Esophagus squamous epithelium (tissue), 5 donors: ENCODE results near the gene TRIM65. TPM values are rescaled to one million over a fixed set of nuclear protein-coding genes. Genes with fewer than 3 reads are reported as not detected.

Source experiments
- DNase-seq: peaks from one replicate; lab custom pipeline; 2025; lab: John Stamatoyannopoulos, UW
- H3K27ac ChIP-seq, 4 donors: fragments of 200-600 bp; sonication (generic); one replicate each; pipeline ENCODE4 v1.5.1; 2016 to 2019; ENCODE audit warnings: mild to moderate bottlenecking in 1 of 4
- H3K27me3 ChIP-seq, 4 donors: fragments of 200-600 bp; sonication (generic); 1 replicate in 3 of 4; 2 replicates in 1 of 4; pipeline versions ENCODE4 v1.5.1 to v1.6.0; 2017 to 2021; ENCODE audit warnings: antibody characterized with exemption in 1 of 4
- H3K36me3 ChIP-seq, 3 donors: fragments of 200-600 bp; sonication (generic); one replicate each; pipeline ENCODE4 v1.5.1; 2016 to 2019
- H3K4me1 ChIP-seq, 3 donors: fragments of 200-600 bp; sonication (generic); one replicate each; pipeline ENCODE4 v1.5.1; 2017 to 2019
- H3K4me3 ChIP-seq, 4 donors: fragments of 200-600 bp; sonication (generic); 1 replicate in 3 of 4; 2 replicates in 1 of 4; pipeline ENCODE4 v1.5.1; 2016 to 2019; ENCODE audit warnings: mild to moderate bottlenecking in 2 of 4, moderate library complexity in 1 of 4
- H3K9me3 ChIP-seq, 3 donors: fragments of 200-600 bp; sonication (generic); one replicate each; pipeline ENCODE4 v1.5.1; 2016 to 2019
- CTCF ChIP-seq, 6 experiments: fragments of 450-650 bp in 4 of 6; fragments of 200-600 bp in 2 of 6; sonication (generic) in 2 of 6; IDR thresholded peaks; one replicate each; pipeline ENCODE4 v1.5.1; 2016 to 2019; ENCODE audit warnings: antibody characterized with exemption in 6 of 6, mild to moderate bottlenecking in 4 of 6, moderate library complexity in 4 of 6
- POLR2A ChIP-seq, 4 donors: fragments of 450-650 bp; IDR thresholded peaks; one replicate each; pipeline ENCODE4 v1.6.1; 2017; ENCODE audit warnings: antibody characterized with exemption in 4 of 4, mild to moderate bottlenecking in 4 of 4, moderate library complexity in 3 of 4
- WGBS, 2 donors: methylation state at CpG; one replicate each; pipeline ENCODE4 v1.1.5; 2018; 5-methylcytosine and 5-hydroxymethylcytosine counted together
- intact Hi-C: fragments of 100-400 bp; cut with DNase I; formaldehyde crosslinking; loops from one replicate; pipeline ENCODE4 v1.15.0; 2022
- total RNA-seq, 4 donors: library from RNA; depleted of rRNA; stranded (reverse); fragments of >200 nt; gene quantifications; one replicate each; pipeline ENCODE4 v1.1.0, GENCODE V29; 2016
- donor health status: DM: yes; HTN: yes; CAD: no.

Gene TRIM65
- total RNA-seq, 4 donors from 2014 or later: 17.3 to 24.6 (median 19.6) TPM

DNA sequence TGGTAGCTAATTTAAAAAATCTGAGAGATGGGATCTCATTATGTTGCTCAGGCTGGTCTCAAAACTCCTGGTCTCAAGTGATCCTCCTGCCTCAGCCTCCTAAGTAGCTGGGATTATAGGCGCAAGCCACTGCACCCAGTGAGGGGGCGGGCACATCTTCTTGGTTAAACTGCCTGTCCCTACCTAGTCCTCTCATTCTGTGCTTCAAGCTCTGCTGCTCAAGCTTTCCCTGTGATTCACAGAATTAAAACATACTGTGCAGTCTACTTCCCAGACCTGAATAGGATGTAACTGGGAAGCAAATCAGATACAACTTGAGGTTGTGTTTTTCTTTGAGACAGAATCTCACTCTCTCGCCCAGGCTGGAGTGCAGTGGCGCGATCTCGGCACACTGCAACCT is 5.7 kb upstream of the TRIM65 start:
- Histone ChIP-seq H3K4me3 (no peak overlapping the region), H3K4me1 (peaks cover 13 to 49% (median 28%) of the 10 kb centered on the region in 3 donors), H3K36me3 (peaks cover 10 to 57% (median 27%) of the 10 kb centered on the region in 3 donors), H3K27ac (no peak overlapping the region), H3K9me3 (no peaks in the 10 kb centered on the region), H3K27me3 (no peaks in the 10 kb centered on the region)
- intact Hi-C loops: no loop called here
- no peak for DNase-seq
- TF ChIP-seq CTCF (IDR thresholded peaks at IDR 0.05): no peak
- 88 to 93% methylated on average over 6 of the region's 6 CpGs for WGBS, 2 donors

DNA sequence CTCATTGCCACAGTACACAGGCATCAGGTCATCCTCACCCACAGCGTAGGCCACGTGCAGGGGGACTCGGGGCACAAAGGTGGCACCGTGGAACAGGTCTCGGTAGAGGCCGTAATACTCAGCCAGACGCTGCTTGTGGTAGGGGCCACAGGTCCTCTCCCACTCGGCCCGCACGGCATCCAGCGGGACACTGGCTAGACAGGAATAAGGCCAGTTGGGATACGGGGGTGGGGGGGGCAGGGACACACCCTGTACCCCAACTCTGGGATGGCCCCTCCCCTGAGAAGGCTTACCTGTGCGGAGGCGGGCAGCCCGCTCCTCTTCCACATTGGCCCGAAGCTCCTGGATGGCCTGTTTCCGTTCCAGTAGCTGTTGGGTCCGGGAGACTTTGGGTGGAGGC is 5.0 kb upstream of the TRIM65 start:
- H3K27me3 ChIP-seq: no peaks in the 10 kb centered on the region
- H3K4me3 ChIP-seq: no peak overlapping the region
- no peaks in the 10 kb centered on the region for H3K9me3 ChIP-seq
- TF ChIP-seq CTCF (IDR thresholded peaks at IDR 0.05): no peak
- TF ChIP-seq POLR2A (IDR thresholded peaks at IDR 0.05): no peak
- no peak for DNase-seq
- peaks cover 10 to 57% (median 27%) of the 10 kb centered on the region in 3 donors for H3K36me3 ChIP-seq
- no peak overlapping the region for H3K27ac ChIP-seq
- 90 to 98% methylated on average over 7 to 12 of the region's 18 CpGs for WGBS, 2 donors
- peaks cover 20 to 53% (median 33%) of the 10 kb centered on the region in 3 donors for H3K4me1 ChIP-seq
- intact Hi-C loops: no loop called here

DNA sequence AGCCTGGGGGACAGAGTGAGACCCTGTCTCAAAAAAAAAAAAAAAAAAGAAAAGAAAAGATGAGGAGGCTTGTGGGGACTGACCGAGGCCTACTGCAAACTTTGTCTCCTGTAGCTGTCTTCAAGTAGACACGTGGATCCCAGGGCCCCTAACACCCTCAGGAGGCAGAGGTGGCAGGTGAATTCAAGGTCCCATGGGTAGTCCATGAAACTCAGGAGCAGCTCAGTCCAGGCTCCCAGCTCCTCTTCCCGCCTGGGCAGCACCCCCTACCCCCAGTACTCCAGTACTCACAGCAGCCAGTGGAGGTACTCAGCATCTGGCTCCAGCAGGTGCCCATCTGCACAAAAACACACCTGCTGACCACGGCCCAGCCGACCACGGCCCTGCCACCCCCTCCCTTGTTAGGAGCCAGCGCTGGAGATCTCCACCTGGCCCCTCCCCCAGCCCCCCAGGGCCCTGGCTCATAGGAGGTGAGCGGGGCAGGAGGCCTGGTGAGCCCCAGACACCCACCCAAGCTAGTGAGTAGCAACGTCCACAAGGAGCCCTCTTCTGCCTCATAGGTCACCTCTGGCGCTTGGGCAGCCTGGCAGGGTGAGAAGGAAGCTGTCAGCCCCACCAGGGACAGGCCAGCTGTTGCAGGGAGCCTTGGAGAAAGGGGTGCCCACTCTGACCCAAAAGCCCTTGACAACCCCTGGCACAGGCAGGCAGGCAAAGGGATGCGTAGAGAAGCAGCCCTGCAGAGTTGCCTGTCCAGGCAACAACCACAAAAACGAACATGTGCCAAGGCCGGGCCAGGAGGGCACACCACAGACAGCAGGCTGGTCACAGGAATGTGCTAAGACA is 4.2 kb upstream of the TRIM65 start:
- no peaks in the 10 kb centered on the region for H3K27me3 ChIP-seq
- no peak for DNase-seq
- TF ChIP-seq POLR2A (IDR thresholded peaks at IDR 0.05) (no peak), CTCF (IDR thresholded peaks at IDR 0.05) (no peak)
- whole genome bisulfite sequencing, 2 donors: 72 to 79% methylated on average over 5 to 6 of the region's 13 CpGs
- H3K9me3 ChIP-seq: no peaks in the 10 kb centered on the region
- H3K36me3 ChIP-seq: peaks cover 10 to 57% (median 27%) of the 10 kb centered on the region in 3 donors
- H3K27ac ChIP-seq: no peak overlapping the region
- H3K4me1 ChIP-seq: peaks cover 21 to 49% (median 28%) of the 10 kb centered on the region in 3 donors
- intact Hi-C loops: no loop called here
- H3K4me3 ChIP-seq: no peak overlapping the region

DNA sequence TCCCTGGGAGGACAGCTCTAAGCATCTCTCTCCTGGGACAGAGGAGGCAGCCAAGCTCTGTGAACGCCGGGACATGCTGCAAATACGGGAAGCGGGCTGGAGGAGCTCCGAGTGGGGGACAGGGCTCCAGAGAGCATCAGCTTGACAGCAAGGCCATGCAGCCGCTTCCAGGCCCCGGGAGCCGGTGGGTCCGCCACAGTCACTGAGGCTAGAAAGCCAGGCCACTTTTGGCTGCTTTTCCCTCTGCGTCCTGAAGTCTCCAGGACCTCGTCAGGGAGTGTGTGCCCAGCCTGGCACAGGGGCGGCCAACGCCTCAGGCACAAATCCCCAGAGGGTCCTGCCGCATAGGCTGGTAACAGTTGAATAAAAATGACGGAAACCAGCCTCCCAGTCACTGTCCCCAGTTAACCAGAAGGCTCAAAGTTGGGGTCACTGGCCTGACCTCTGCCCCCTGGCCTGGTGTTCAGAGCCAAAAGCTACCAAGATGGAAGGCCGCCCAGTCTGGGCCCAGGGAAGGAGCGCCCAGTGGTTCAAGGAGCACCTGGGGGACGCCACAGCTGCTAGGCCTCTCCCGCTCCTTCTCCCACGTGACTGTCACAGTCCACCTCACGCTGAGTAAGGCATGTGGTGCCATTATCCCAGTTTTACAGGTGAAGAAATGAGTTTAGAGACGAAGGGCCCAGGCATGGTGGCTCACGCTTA is 3.2 kb upstream of the TRIM65 start:
- no peak overlapping the region for H3K4me3 ChIP-seq
- DNase-seq: no peak
- intact Hi-C loops: no loop called here
- no peak for TF ChIP-seq CTCF (IDR thresholded peaks at IDR 0.05)
- no peak for TF ChIP-seq POLR2A (IDR thresholded peaks at IDR 0.05)
- no peaks in the 10 kb centered on the region for H3K9me3 ChIP-seq
- no peak overlapping the region for H3K27ac ChIP-seq
- H3K27me3 ChIP-seq: no peaks in the 10 kb centered on the region
- H3K36me3 ChIP-seq: peaks cover 10 to 57% (median 27%) of the 10 kb centered on the region in 3 donors
- 91% methylated on average over 8 to 11 of the region's 23 CpGs for WGBS, 2 donors
- peaks cover 28 to 50% (median 31%) of the 10 kb centered on the region in 3 donors for H3K4me1 ChIP-seq

DNA sequence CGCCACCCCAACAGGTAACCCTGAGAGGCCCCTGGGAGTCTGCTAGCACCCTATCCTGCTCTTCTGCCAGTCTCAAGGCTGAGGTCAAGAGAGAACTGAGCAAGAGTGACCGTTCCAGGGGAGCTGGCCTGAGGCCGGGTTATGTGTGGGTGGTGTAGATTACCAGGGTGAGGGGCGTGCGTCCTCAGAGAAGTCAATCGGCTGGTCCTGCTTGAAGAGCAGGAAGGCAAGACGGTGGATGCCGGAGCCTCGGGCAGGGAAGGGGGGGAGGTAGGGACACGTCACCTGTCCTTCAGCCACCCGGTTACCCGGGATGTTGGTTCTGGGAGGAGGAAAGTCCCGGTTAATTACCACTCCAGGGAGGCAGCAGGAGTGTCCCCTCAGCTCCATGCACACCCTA is 2.6 kb upstream of the TRIM65 start:
- H3K36me3 ChIP-seq: peaks cover 10 to 57% (median 27%) of the 10 kb centered on the region in 3 donors
- no peaks in the 10 kb centered on the region for H3K9me3 ChIP-seq
- DNase-seq: no peak
- intact Hi-C loops: no loop called here
- H3K4me3 ChIP-seq: no peak overlapping the region
- peaks cover 34 to 54% (median 36%) of the 10 kb centered on the region in 3 donors for H3K4me1 ChIP-seq
- TF ChIP-seq CTCF (IDR thresholded peaks at IDR 0.05) (no peak), POLR2A (IDR thresholded peaks at IDR 0.05) (no peak)
- WGBS, 2 donors: 80 to 84% methylated on average over 1 to 9 of the region's 13 CpGs
- no peaks in the 10 kb centered on the region for H3K27me3 ChIP-seq
- H3K27ac ChIP-seq: no peak overlapping the region
